ENCODE measurements around the gene UBE2E3.

DNA sequence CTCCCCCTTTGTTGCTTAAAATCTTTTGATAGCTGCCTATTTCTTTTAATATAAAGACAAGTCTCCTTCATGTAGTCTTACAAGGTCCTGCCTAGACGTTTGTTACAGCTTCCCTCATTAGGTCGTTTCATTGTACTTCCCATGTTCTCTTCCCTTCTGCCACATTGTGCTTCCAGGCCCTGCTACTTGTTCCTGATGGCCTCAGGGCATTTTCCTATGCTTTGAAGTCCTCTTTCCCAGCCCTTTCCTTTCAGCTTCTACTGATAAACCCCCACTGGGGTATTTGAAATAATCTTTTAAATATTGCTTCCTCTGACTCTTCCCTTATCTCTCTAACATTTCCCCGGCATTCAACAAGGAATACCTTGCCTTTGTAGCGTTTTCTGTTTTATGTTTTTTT, 67.4 kb downstream of the UBE2E3 start:
- no peak for TF ChIP-seq SALL2 (tag by site-specific recombination; IDR thresholded peaks at IDR 0.05; ENCODE audit: borderline replicate concordance)
- TF ChIP-seq, protein P1, sequence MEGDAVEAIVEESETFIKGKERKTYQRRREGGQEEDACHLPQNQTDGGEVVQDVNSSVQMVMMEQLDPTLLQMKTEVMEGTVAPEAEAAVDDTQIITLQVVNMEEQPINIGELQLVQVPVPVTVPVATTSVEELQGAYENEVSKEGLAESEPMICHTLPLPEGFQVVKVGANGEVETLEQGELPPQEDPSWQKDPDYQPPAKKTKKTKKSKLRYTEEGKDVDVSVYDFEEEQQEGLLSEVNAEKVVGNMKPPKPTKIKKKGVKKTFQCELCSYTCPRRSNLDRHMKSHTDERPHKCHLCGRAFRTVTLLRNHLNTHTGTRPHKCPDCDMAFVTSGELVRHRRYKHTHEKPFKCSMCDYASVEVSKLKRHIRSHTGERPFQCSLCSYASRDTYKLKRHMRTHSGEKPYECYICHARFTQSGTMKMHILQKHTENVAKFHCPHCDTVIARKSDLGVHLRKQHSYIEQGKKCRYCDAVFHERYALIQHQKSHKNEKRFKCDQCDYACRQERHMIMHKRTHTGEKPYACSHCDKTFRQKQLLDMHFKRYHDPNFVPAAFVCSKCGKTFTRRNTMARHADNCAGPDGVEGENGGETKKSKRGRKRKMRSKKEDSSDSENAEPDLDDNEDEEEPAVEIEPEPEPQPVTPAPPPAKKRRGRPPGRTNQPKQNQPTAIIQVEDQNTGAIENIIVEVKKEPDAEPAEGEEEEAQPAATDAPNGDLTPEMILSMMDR (tag by site-specific recombination; IDR thresholded peaks at IDR 0.05): no peak
- TF ChIP-seq, protein P2, sequence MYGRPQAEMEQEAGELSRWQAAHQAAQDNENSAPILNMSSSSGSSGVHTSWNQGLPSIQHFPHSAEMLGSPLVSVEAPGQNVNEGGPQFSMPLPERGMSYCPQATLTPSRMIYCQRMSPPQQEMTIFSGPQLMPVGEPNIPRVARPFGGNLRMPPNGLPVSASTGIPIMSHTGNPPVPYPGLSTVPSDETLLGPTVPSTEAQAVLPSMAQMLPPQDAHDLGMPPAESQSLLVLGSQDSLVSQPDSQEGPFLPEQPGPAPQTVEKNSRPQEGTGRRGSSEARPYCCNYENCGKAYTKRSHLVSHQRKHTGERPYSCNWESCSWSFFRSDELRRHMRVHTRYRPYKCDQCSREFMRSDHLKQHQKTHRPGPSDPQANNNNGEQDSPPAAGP (tag by site-specific recombination; IDR thresholded peaks at IDR 0.05): no peak
- no peak for TF ChIP-seq ZBTB1 (tag by site-specific recombination; IDR thresholded peaks at IDR 0.05)
- no peak for TF ChIP-seq ZNF510 (tag by site-specific recombination; IDR thresholded peaks at IDR 0.05; ENCODE audit: insufficient replicate concordance)
- TF ChIP-seq, protein P3, sequence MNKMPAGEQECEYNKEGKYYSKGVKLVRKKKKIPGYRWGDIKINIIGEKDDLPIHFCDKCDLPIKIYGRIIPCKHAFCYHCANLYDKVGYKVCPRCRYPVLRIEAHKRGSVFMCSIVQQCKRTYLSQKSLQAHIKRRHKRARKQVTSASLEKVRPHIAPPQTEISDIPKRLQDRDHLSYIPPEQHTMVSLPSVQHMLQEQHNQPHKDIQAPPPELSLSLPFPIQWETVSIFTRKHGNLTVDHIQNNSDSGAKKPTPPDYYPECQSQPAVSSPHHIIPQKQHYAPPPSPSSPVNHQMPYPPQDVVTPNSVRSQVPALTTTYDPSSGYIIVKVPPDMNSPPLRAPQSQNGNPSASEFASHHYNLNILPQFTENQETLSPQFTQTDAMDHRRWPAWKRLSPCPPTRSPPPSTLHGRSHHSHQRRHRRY (tag by site-specific recombination; IDR thresholded peaks at IDR 0.05): no peak

Measured in HEK293 (cell line).